GM21526 (cell line): ENCODE measurements around the gene SANBR.

Experiments used
- ATAC-seq: cut with Tn5 transposase; IDR thresholded peaks from one replicate; pipeline ENCODE4 v1.9.1; 2021; ENCODE audit warnings: moderate library complexity; ENCODE audit not compliant: unreplicated experiment, low FRiP score

The SANBR gene

DNA sequence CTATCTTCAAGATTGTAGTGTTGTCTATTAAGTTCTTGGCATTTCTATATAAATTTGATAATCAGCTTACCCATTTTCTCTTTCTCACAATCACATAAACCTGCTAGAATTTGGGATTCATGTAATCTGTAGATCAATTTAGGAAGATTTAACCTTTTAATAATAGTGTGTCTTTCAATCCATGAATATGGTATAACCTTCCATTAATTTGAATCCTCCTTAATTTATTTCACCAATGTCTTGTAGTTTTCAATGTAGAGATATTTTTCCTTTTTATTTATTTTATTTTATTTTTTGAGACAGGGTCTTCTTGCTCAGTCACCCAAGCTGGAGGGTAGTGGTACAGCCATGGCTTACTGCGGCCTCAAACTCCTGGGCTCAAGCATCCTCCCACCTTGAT is 20.2 kb downstream of the SANBR start:
- no peak for ATAC-seq

DNA sequence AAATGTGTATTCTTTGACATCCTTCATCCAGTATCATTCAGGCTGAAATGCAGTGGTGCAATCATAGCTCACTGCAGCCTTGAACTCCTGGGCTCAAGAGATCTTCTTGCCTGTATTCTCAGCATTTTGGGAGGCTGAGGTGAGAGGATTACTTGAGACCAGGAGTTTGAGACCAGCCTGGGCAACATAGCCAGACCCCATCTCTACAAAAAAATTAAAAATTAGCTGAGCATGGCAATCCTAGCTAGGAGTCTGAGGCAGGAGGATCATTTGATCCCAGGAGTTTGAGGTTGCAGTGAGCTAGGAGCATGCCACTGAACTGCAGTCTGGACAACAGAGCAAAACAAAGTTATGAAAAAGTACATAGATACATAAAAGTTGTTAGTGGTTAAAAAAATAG is 24.1 kb downstream of the SANBR start:
- no peak for ATAC-seq

DNA sequence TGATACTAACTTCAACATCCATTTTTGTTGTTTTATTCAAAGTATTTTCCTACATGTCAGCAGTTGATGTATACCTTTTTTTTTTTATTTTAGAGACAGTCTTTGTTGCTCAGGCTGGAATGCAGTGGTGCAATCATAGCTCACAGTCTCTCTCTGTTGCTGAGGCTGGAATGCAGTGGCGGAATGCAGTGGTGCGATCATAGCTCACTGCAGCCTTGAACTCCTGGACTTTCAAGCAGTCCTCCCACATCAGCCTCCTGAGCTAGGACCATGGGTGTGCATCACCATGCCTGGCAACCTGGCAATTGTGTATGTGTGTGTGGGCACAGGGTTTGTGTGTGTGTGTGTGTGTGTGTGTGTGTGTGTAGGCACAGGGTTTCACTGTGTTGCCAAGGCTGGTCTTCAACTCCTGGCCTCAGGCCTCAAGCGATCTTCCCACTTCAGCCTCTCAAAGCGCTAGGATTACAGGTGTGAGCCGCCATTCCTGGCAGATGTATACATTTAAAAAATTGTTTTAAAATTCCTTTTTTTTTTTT is 24.8 kb downstream of the SANBR start:
- ATAC-seq, result no peak

DNA sequence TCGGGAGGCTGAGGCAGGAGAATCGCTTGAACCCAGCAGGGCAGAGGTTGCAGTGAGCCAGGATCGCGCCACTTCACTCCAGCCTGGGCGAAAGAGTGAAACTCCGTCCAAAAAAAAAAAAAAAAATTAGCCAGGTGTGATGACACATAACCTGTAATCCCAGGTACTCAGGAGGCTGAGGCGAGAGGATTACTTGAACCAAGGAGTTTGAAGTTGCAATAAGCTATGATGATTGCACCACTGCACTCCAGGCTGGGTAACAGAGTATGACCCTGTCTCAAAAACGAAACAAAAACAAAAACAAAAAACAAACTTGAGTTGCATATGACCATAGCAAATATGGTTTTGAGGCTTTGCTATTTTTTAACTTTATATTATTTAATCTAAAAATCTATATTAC is 25.8 kb downstream of the SANBR start:
- no peak for ATAC-seq

DNA sequence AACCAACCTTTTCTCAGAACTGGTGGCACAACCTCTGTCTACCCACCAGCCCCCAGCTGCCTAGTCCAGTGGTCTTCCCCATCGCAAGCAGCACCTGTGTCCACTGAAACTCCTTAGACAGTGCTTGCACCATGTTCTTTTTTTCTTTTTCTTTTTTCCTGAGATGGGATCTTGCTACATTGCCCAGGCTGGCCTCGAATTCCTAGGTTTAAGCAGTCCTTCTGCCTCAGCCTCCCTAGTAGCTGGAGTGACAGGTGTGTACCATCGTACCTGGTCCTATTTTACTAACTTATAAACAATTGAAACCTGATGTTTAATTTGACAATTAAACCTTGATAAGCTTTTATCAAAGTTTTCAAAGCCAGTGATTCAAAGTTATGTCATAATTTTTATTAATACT is 30.8 kb downstream of the SANBR start:
- no peak for ATAC-seq

DNA sequence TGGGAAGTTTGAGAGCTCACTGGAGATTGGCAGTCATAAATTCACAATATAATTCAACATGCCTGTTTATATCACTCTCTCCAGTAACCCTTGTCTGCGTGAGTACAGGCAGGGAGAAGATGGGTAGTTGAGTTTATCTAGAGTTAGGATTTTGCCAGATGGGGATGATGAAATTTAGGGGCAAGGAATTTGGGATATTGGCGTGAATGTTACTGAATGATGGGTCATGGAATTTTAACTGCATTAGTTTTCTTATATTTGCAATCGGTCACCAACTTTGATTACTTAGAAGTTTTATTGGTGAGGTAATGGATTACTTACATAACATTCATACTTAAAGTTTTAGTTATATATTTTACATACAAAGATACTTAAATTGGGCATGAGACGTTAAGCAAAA is 35.1 kb downstream of the SANBR start:
- ATAC-seq, result no peak

DNA sequence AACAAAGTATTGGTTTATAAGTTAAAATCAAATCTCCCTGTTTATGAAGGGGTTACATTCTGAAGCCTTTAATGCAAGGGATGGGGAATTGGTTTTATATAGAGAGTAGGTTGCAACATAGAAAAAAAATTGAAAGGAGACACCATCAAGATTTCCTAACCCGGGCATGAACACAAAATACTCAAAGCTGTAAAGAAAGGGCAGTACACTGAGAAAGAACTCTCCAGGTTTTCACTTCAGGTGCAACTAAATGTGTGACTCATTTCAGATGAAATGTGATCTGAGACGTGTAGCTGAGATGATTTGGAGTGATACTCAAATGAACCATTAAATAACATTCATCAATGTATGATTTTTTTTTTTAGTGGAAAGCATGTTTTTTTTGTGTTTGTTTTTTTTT is 43.6 kb downstream of the SANBR start:
- no peak for ATAC-seq

DNA sequence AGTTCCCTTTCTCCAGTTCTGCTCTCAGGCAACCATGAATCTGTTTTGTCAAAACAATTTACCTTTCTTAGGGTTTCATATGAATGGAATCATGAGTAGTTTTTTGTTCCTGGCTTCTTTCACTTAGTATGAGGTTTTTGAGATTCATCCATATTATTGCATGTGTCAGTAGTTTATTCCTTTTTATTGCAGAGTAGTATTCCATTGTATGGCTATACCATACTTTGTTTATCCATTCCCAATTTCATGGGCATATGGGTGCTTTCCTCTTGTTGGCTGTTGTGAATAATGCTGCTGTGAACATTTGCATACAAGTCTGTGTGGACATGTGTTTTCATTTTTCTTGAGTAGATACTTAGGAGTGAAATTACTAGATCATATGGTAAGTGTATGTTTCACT is 46.0 kb downstream of the SANBR start:
- ATAC-seq, result no peak

DNA sequence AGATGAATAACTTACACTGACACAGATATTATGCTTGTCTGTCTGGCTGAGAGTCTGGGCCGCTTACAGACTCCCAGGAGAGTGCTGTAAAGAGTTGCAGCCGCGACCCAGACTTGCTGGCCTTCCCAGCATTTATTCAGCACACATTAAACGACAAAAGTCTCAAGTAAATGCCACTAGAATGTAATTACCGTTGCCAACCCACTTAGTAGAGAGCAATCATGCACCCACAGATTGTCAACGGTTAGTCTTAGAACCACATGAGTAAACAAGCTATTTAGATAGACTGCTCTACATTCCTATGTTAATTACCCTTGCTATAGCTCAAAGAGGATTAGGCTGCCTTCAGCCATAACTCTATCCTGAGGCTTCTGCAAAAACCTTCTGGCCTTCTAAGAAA is 48.5 kb downstream of the SANBR start:
- no peak for ATAC-seq
